OCI-LY1 (cell line): ENCODE results near the gene RAB5IF.

Source experiments
- H2AFZ ChIP-seq: fragments of 200-600 bp; sonication (generic), shearing (Covaris generic); 2 replicates; pipeline ENCODE4 v1.6.0; 2014; ENCODE audit warnings: antibody characterized with exemption, mild to moderate bottlenecking, low read length
- H3F3A ChIP-seq: fragments of 200-600 bp; sonication (generic), shearing (Covaris generic); 2 replicates; pipeline ENCODE4 v1.6.0; 2014; ENCODE audit warnings: mild to moderate bottlenecking, antibody characterized with exemption, low read length, moderate library complexity; ENCODE audit not compliant: insufficient read depth
- H3K27ac ChIP-seq: fragments of 200-600 bp; sonication (generic); 2 replicates; pipeline ENCODE4 v1.5.1; 2014; ENCODE audit warnings: low read length, mixed run types, mild to moderate bottlenecking, low read depth; ENCODE audit not compliant: poor library complexity, severe bottlenecking
- H3K27me3 ChIP-seq: fragments of 200-600 bp; sonication (generic); 2 replicates; pipeline ENCODE4 v1.6.0; 2014; ENCODE audit warnings: antibody characterized with exemption, mild to moderate bottlenecking, low read length, moderate library complexity; ENCODE audit not compliant: insufficient read depth
- H3K36me3 ChIP-seq: fragments of 200-600 bp; sonication (generic); 2 replicates; pipeline ENCODE4 v1.6.1; 2014; ENCODE audit warnings: mild to moderate bottlenecking, antibody characterized with exemption, low read length, moderate library complexity, mixed read lengths; ENCODE audit not compliant: insufficient read depth
- H3K4me1 ChIP-seq: fragments of 200-600 bp; sonication (generic); 2 replicates; pipeline ENCODE4 v1.5.1; 2014; ENCODE audit warnings: mild to moderate bottlenecking, low read length, moderate library complexity; ENCODE audit not compliant: insufficient read depth, severe bottlenecking
- H3K4me2 ChIP-seq: fragments of 200-600 bp; sonication (generic), shearing (Covaris generic); 2 replicates; pipeline ENCODE4 v1.6.1; 2014; ENCODE audit warnings: low read length
- H3K4me3 ChIP-seq: fragments of 200-600 bp; sonication (generic); 2 replicates; pipeline ENCODE4 v1.5.1; 2014; ENCODE audit warnings: low read length, low read depth, mild to moderate bottlenecking, mixed read lengths; ENCODE audit not compliant: poor library complexity, severe bottlenecking
- H3K79me2 ChIP-seq: fragments of 200-600 bp; shearing (Covaris generic); 2 replicates; pipeline ENCODE4 v1.6.1; 2016; ENCODE audit warnings: mixed run types, low read length, mixed read lengths; ENCODE audit not compliant: insufficient read depth
- H3K9ac ChIP-seq: fragments of 200-600 bp; sonication (generic), shearing (Covaris generic); 2 replicates; pipeline ENCODE4 v1.6.1; 2014; ENCODE audit warnings: mild to moderate bottlenecking, low read length, mixed read lengths
- H3K9me2 ChIP-seq: fragments of 200-600 bp; sonication (generic), shearing (Covaris generic); 2 replicates; pipeline ENCODE4 v1.6.1; 2014; ENCODE audit warnings: low read depth, mild to moderate bottlenecking, low read length, mixed read lengths
- H3K9me3 ChIP-seq: fragments of 200-600 bp; shearing (Covaris generic); 2 replicates; pipeline ENCODE4 v1.6.1; 2014; ENCODE audit warnings: low read length, mixed read lengths
- H4K20me1 ChIP-seq: fragments of 200-600 bp; sonication (generic), shearing (Covaris generic); 2 replicates; pipeline ENCODE4 v1.6.0; 2016; ENCODE audit warnings: mild to moderate bottlenecking, low read length; ENCODE audit not compliant: insufficient read depth
- CTCF ChIP-seq: fragments of 200-600 bp; sonication (generic), shearing (Covaris generic); IDR thresholded peaks from 2 replicates; pipeline ENCODE4 v1.5.1; 2017; ENCODE audit warnings: mild to moderate bottlenecking, antibody characterized with exemption, low read length, moderate library complexity, mixed read lengths
- EZH2 ChIP-seq: fragments of 200-600 bp; sonication (generic), shearing (Covaris generic); IDR thresholded peaks from 2 replicates; pipeline ENCODE4 v1.8.0; 2017; ENCODE audit warnings: borderline replicate concordance, mixed run types, mild to moderate bottlenecking, antibody characterized with exemption, low read length, moderate library complexity, mixed read lengths

RAB5IF gene

GRCh38 chr20:36632147-36632486 is 26.5 kb downstream of the RAB5IF start:
- TF ChIP-seq CTCF (no peak), EZH2 (no peak)
- no peak overlapping the region for H3K4me2 ChIP-seq
- H3K36me3 ChIP-seq: no peaks in the 10 kb centered on the region
- no peaks in the 10 kb centered on the region for H3K9me2 ChIP-seq
- no peaks in the 10 kb centered on the region for H3K79me2 ChIP-seq
- no peak overlapping the region for H3K27ac ChIP-seq
- H3K4me3 ChIP-seq: no peak overlapping the region
- no peaks in the 10 kb centered on the region for H3K9me3 ChIP-seq
- H3K4me1 ChIP-seq: peaks cover 11% of the 10 kb centered on the region
- H2AFZ ChIP-seq: no peak overlapping the region
- H4K20me1 ChIP-seq: no peaks in the 10 kb centered on the region
- H3K9ac ChIP-seq: no peak overlapping the region
- no peaks in the 10 kb centered on the region for H3F3A ChIP-seq
- no peaks in the 10 kb centered on the region for H3K27me3 ChIP-seq

DNA sequence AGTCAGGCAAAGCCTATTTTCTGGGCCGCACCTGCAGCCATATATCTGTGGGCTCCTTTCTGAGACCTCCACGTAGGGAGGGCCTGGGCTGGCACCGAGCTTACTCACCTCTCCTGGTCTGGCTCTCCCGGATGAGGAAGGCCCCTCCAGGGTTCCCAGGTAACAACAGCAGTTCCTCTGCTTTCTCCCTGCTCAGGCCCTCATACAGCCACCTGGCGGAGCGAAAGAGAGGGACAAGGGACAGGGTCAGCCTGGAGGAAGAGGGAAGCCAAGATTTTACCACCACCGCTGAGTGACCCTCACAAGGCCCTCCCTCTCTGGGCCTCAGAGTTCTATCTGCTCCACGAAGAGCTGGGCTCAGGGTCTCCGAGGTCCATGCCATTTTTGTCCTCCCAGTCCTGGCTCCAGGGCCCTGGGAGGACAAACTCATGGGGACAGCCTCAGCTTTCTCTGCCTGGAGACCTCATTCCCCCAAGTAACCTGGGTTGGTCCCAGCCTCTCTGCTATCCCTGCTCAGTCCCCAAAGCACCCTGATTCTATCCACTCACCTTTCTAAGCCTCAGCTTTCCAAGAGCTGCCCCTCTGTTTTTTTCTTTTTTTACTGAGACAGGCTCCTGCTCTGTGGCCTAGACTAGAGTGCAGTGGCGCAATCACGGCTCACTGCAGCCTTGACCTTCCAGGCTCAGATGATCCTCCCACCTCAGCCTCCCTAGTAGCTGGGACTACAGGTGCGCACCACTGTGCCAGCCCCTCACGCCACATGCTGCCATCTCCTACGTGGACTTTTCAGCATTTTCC is 27.1 kb downstream of the RAB5IF start:
- H3K9me2 ChIP-seq: no peaks in the 10 kb centered on the region
- no peaks in the 10 kb centered on the region for H4K20me1 ChIP-seq
- H3K27ac ChIP-seq: no peak overlapping the region
- no peak overlapping the region for H3K4me2 ChIP-seq
- no peaks in the 10 kb centered on the region for H3F3A ChIP-seq
- no peak for TF ChIP-seq CTCF
- no peak for TF ChIP-seq EZH2
- H3K36me3 ChIP-seq: no peaks in the 10 kb centered on the region
- H2AFZ ChIP-seq: no peak overlapping the region
- H3K9ac ChIP-seq: no peak overlapping the region
- peaks cover 11% of the 10 kb centered on the region for H3K4me1 ChIP-seq
- H3K4me3 ChIP-seq: no peak overlapping the region
- no peaks in the 10 kb centered on the region for H3K27me3 ChIP-seq
- H3K9me3 ChIP-seq: no peaks in the 10 kb centered on the region
- no peaks in the 10 kb centered on the region for H3K79me2 ChIP-seq

DNA sequence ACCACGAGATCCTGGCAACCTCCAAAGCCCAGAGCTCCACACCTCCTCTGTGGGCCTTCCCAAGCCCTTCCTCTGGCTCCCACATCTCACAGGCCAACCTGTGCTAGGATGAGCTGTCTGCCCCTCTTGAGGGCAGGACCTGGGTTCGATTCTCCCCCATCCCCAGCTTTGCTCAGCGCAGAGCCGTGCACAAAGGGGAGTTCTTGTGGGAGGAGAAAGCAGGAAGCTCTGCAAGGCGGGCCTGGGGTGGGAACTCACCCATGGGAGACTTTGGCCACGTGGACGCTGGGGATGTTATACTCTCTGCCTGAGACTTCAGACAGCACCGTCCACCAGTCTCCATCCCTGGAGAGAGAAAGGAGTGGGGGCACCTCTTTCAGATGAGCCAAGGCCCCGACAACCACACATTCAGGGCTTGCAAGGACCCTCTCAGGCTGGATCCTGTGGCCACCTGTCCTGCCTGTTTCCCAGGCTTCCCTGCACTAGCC is 27.8 kb downstream of the RAB5IF start:
- no peak overlapping the region for H3K9ac ChIP-seq
- no peaks in the 10 kb centered on the region for H3F3A ChIP-seq
- H3K9me3 ChIP-seq: no peaks in the 10 kb centered on the region
- H3K27ac ChIP-seq: no peak overlapping the region
- H3K9me2 ChIP-seq: no peaks in the 10 kb centered on the region
- no peak overlapping the region for H3K4me2 ChIP-seq
- no peaks in the 10 kb centered on the region for H4K20me1 ChIP-seq
- no peak overlapping the region for H3K4me3 ChIP-seq
- H3K27me3 ChIP-seq: no peaks in the 10 kb centered on the region
- no peaks in the 10 kb centered on the region for H3K36me3 ChIP-seq
- TF ChIP-seq EZH2 (no peak), CTCF (no peak)
- H3K4me1 ChIP-seq: peaks cover 11% of the 10 kb centered on the region
- H3K79me2 ChIP-seq: no peaks in the 10 kb centered on the region
- no peak overlapping the region for H2AFZ ChIP-seq
